ENCODE results near the gene XPNPEP2. TPM values are rescaled to one million over a fixed set of nuclear protein-coding genes. Genes with fewer than 3 reads are reported as not detected.

Gene XPNPEP2
- total RNA-seq, 1 donor from 2014 or later: not detected

DNA sequence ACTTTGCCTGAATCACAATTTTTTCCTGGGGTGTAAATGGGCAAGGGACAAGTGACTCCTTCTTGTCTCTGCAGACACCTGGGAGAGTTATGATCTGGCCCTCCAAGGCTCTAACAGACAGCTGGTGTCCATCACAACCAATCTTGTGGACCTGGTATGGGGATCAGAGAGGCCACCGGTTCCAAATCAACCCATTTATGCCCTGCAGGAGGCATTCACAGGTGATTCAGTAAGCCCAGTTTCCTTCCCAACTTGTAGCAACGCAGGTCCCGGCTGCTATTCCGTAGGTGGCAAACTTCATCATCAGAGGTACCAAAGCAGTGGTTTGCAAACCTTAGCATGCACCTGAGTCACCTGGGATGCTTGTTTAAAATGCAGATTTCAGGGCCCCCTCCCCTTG, 8.8 kb downstream of the XPNPEP2 start:
- no peak overlapping the region for H3K4me3 Mint-ChIP-seq (ENCODE audit: unreplicated experiment)
- no peaks in the 10 kb centered on the region for H3K36me3 Mint-ChIP-seq (ENCODE audit: unreplicated experiment)
- H3K27me3 Mint-ChIP-seq (ENCODE audit: unreplicated experiment): no peaks in the 10 kb centered on the region
- H3K9me3 Mint-ChIP-seq (ENCODE audit: unreplicated experiment): no peaks in the 10 kb centered on the region
- no peaks in the 10 kb centered on the region for H3K4me1 Mint-ChIP-seq (ENCODE audit: low read depth, unreplicated experiment)
- DNase-seq: no peak
- TF ChIP-seq, protein P1, sequence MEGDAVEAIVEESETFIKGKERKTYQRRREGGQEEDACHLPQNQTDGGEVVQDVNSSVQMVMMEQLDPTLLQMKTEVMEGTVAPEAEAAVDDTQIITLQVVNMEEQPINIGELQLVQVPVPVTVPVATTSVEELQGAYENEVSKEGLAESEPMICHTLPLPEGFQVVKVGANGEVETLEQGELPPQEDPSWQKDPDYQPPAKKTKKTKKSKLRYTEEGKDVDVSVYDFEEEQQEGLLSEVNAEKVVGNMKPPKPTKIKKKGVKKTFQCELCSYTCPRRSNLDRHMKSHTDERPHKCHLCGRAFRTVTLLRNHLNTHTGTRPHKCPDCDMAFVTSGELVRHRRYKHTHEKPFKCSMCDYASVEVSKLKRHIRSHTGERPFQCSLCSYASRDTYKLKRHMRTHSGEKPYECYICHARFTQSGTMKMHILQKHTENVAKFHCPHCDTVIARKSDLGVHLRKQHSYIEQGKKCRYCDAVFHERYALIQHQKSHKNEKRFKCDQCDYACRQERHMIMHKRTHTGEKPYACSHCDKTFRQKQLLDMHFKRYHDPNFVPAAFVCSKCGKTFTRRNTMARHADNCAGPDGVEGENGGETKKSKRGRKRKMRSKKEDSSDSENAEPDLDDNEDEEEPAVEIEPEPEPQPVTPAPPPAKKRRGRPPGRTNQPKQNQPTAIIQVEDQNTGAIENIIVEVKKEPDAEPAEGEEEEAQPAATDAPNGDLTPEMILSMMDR (IDR thresholded peaks at IDR 0.05; ENCODE audit: partially characterized antibody, unreplicated experiment): no peak
- H3K27ac Mint-ChIP-seq (ENCODE audit: unreplicated experiment): no peak overlapping the region

DNA sequence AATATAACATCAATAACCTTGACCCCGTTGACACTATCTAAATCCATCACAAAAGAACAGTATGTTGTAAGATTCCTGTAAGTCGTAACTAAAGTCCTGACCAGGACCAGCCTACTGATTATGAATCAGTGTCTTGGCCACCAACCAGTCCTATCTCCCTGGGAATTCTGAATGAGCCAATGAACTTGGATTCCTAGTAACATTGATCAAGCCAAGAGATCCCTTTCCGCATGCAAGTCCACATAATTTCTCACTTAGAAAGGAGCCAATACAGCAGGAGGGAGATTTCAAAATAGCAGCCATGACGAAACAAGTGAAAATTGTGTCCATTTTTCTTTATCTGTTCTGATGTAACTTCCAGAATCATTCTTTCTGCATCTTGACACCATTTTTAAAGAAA, 9.5 kb downstream of the XPNPEP2 start:
- Mint-ChIP-seq H3K36me3 (ENCODE audit: unreplicated experiment) (no peaks in the 10 kb centered on the region), H3K27me3 (ENCODE audit: unreplicated experiment) (peaks cover 2% of the 10 kb centered on the region), H3K4me3 (ENCODE audit: unreplicated experiment) (no peak overlapping the region), H3K9me3 (ENCODE audit: unreplicated experiment) (no peaks in the 10 kb centered on the region), H3K4me1 (ENCODE audit: low read depth, unreplicated experiment) (no peaks in the 10 kb centered on the region), H3K27ac (ENCODE audit: unreplicated experiment) (no peak overlapping the region)
- DNase-seq: no peak
- TF ChIP-seq, protein P1 (IDR thresholded peaks at IDR 0.05; ENCODE audit: partially characterized antibody, unreplicated experiment): no peak

DNA sequence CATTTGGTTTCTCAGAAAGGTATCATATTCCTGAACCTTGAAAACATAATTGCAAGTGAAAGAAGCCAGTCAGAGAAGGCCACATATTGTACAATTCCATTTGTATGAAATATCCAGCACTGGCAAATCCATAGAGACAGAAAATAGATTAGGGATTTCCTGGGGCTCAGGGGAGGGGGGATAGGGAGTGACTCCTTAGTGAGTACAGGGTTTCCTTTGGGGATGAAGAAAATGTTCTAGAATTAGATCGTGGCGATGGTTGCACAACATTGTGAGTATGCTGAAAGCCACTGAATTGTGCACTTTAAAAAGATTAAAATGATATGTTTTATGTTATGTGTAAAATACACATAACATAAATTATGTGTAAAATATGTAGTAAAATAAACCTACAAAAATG, 10.3 kb downstream of the XPNPEP2 start:
- Mint-ChIP-seq H3K4me1 (ENCODE audit: low read depth, unreplicated experiment) (no peaks in the 10 kb centered on the region), H3K4me3 (ENCODE audit: unreplicated experiment) (no peak overlapping the region), H3K36me3 (ENCODE audit: unreplicated experiment) (no peaks in the 10 kb centered on the region), H3K27ac (ENCODE audit: unreplicated experiment) (no peak overlapping the region), H3K9me3 (ENCODE audit: unreplicated experiment) (no peaks in the 10 kb centered on the region), H3K27me3 (ENCODE audit: unreplicated experiment) (peaks cover 2% of the 10 kb centered on the region)
- no peak for DNase-seq
- TF ChIP-seq, protein P1 (IDR thresholded peaks at IDR 0.05; ENCODE audit: partially characterized antibody, unreplicated experiment): no peak

DNA sequence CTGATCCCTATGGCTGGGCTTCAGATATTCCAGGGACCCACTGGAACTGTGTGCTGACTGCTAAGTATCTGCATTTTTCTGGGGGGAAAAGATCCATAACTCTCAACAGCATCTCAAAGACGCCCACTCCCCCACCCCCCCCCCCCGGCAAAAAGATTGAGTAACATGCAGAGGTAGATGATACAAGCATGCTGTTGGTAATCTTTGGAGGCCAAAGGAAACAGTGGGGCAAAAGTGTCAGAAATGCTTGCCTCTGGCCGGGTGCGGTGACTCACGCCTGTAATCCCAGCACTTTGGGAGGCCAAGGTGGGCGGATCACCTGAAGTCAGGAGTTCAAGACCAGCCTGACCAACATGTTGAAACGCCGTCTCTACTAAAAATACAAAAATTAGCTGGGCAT, 12.2 kb downstream of the XPNPEP2 start:
- no peak overlapping the region for H3K27ac Mint-ChIP-seq (ENCODE audit: unreplicated experiment)
- TF ChIP-seq, protein P1 (IDR thresholded peaks at IDR 0.05; ENCODE audit: partially characterized antibody, unreplicated experiment): no peak
- H3K4me3 Mint-ChIP-seq (ENCODE audit: unreplicated experiment): no peak overlapping the region
- H3K36me3 Mint-ChIP-seq (ENCODE audit: unreplicated experiment): no peaks in the 10 kb centered on the region
- no peaks in the 10 kb centered on the region for H3K9me3 Mint-ChIP-seq (ENCODE audit: unreplicated experiment)
- H3K4me1 Mint-ChIP-seq (ENCODE audit: low read depth, unreplicated experiment): no peaks in the 10 kb centered on the region
- DNase-seq: no peak
- H3K27me3 Mint-ChIP-seq (ENCODE audit: unreplicated experiment): peaks cover 2% of the 10 kb centered on the region

DNA sequence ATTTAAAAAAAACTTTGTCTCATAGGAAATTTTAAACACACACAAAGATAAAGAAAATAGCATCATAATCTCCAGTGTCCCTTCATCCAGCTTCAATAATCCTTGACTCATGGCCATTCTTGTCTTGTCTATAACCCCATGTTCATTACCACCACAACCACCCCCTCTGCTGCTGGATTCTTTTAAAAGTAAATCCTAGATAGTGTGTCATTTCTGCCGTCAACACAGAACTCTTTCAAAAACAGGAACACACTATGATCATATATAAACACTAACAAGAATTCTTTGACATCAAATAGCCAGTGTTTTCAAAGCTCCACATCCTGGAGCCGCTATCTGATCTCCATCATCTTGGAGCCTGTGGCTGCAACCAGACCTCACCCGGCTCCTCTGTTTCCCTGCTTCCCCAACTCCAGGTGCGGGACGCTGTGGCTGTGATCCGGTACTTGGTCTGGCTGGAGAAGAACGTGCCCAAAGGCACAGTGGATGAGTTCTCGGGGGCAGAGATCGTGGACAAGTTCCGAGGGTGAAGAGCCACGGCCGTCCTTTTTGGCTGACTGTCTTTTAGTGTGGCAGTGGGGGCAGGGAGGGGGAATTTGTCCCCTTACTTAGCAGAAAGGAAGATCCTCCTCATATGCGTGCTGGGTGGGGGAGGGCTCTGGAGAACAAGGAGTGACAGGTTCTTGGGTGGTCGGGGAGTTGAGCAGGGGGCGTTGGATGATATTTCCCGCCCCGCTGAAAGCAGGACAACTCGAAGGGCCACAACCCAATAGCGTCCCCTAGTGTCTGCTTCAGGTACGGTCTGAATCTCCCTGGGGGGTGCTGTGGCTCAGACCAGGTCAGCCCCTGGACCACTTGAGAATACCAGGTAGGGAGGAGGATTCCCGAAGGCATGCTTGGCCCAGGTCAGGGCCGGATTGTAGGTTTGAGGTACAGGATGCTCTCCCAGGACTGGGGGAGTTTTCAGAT, 15.6 kb downstream of the XPNPEP2 start:
- no peak overlapping the region for H3K4me3 Mint-ChIP-seq (ENCODE audit: unreplicated experiment)
- no peaks in the 10 kb centered on the region for H3K36me3 Mint-ChIP-seq (ENCODE audit: unreplicated experiment)
- no peaks in the 10 kb centered on the region for H3K9me3 Mint-ChIP-seq (ENCODE audit: unreplicated experiment)
- no peak overlapping the region for H3K27ac Mint-ChIP-seq (ENCODE audit: unreplicated experiment)
- H3K27me3 Mint-ChIP-seq (ENCODE audit: unreplicated experiment): peaks cover 2% of the 10 kb centered on the region
- no peaks in the 10 kb centered on the region for H3K4me1 Mint-ChIP-seq (ENCODE audit: low read depth, unreplicated experiment)
- no peak for DNase-seq
- TF ChIP-seq, protein P1 (IDR thresholded peaks at IDR 0.05; ENCODE audit: partially characterized antibody, unreplicated experiment): no peak
